HepG2 (cell line): Measurements from ENCODE around the gene MSH3. TPM values are rescaled to one million over a fixed set of nuclear protein-coding genes. Genes with fewer than 3 reads are reported as not detected.

Experiments
- ATAC-seq: fragments of 200-7000 bp; cut with Tn5 transposase; 3 replicates; pipeline ENCODE4 v1.9.1; 2020; ENCODE audit warnings: mild to moderate bottlenecking, moderate library complexity
- BruUV-seq: library from RNA; stranded (reverse); fragments of 400-500 nt; replicated peaks from 2 replicates; lab custom pipeline; 2021; lab: Mats Ljungman, UMichigan
- CTCF ChIA-PET: fragments of 300-600 bp; formaldehyde crosslinking; extraction: SDS; loops from one replicate; lab custom pipeline; 2021; ENCODE audit warnings: low total read pairs, inconsistent platforms, low intra/inter-chr PET ratio; lab: Yijun Ruan, JAX
- POLR2A ChIA-PET: fragments of 350-600 bp; sonication (Branson Sonifier 250); formaldehyde crosslinking; loops from one replicate; lab custom pipeline; 2020; ENCODE audit warnings: antibody characterized with exemption, inconsistent platforms; lab: Yijun Ruan, JAX
- DNase-seq: peaks from one replicate; pipeline ENCODE4 v3.0.0-alpha.2; 2015; ENCODE audit warnings: low spot score
- FAIRE-seq: peaks from 3 replicates; lab custom pipeline; 2011; peaks lifted over from hg19 to GRCh38; lab: Jason Lieb, UNC
- H2AFZ ChIP-seq: one replicate; pipeline ENCODE4 v1.6.1; 2011; ENCODE audit warnings: low read length, inconsistent platforms
- H3K27ac ChIP-seq: fragments of 300-600 bp; 3 replicates; pipeline ENCODE4 v1.8.0; 2011; ENCODE audit warnings: mixed run types, mild to moderate bottlenecking, mixed read lengths, low read length, inconsistent platforms; ENCODE audit not compliant: insufficient read depth; ENCODE audit errors: extremely low read length
- H3K27me3 ChIP-seq, 2 experiments: fragments of 200-600 bp in 1 of 2; 2 replicates in 1 of 2; 3 replicates in 1 of 2; pipeline versions ENCODE4 v1.6.0 to v1.8.0; 2011; ENCODE audit warnings: low read length in 2 of 2, mild to moderate bottlenecking in 2 of 2, moderate library complexity in 2 of 2, inconsistent platforms in 1 of 2; ENCODE audit not compliant: insufficient read depth in 2 of 2, control insufficient read depth in 1 of 2
- H3K36me3 ChIP-seq, 2 experiments: fragments of 200-600 bp in 1 of 2; replicated peaks in 1 of 2; 2 replicates in 1 of 2; 3 replicates in 1 of 2; pipeline versions ENCODE4 v1.5.1 to v1.8.0; 2011; ENCODE audit warnings: low read length in 2 of 2, inconsistent platforms in 1 of 2; ENCODE audit not compliant: insufficient read depth in 2 of 2, control insufficient read depth in 1 of 2
- H3K4me1 ChIP-seq: 2 replicates; pipeline ENCODE4 v1.5.1; 2012; ENCODE audit warnings: low read length, inconsistent platforms; ENCODE audit not compliant: insufficient read depth
- H3K4me2 ChIP-seq: 2 replicates; pipeline ENCODE4 v1.6.0; 2011; ENCODE audit warnings: low read depth, low read length, inconsistent platforms
- H3K4me3 ChIP-seq, 3 experiments: fragments of 200-600 bp in 1 of 3; sonication (generic), shearing (Covaris generic) in 1 of 3; replicated peaks in 1 of 3; 2 replicates each; pipeline ENCODE4 v1.5.1; 2011 to 2016; ENCODE audit warnings: low read length in 3 of 3, inconsistent platforms in 2 of 3, low read depth in 2 of 3, mild to moderate bottlenecking in 2 of 3, control low read depth in 1 of 3, mixed read lengths in 1 of 3; ENCODE audit not compliant: insufficient read depth in 1 of 3
- H3K79me2 ChIP-seq: one replicate; pipeline ENCODE4 v1.6.1; 2011; ENCODE audit warnings: low read length, inconsistent platforms; ENCODE audit not compliant: insufficient read depth
- H3K9ac ChIP-seq: 2 replicates; pipeline ENCODE4 v1.6.0; 2011; ENCODE audit warnings: mild to moderate bottlenecking, low read depth, low read length, inconsistent platforms; ENCODE audit not compliant: insufficient read depth
- H3K9me3 ChIP-seq: 2 replicates; pipeline ENCODE4 v1.5.1; 2012; ENCODE audit warnings: mild to moderate bottlenecking, low read length
- H4K20me1 ChIP-seq: 2 replicates; pipeline ENCODE4 v1.6.0; 2011; ENCODE audit warnings: inconsistent platforms, mild to moderate bottlenecking, low read length, moderate library complexity; ENCODE audit not compliant: insufficient read depth
- HNF4G ChIP-seq, 2 experiments: sonication (generic) in 1 of 2; formaldehyde crosslinking in 1 of 2; IDR thresholded peaks; 2 replicates each; pipeline versions ENCODE4 v1.4.0 to v1.6.1; 2011 to 2020; ENCODE audit warnings: borderline replicate concordance in 2 of 2, low read depth in 2 of 2, mild to moderate bottlenecking in 2 of 2, low read length in 1 of 2, missing genetic modification reagents in 1 of 2, moderate library complexity in 1 of 2
- MTA1 ChIP-seq: sonication (generic); formaldehyde crosslinking; IDR thresholded peaks from 2 replicates; pipeline ENCODE4 v1.4.0; 2020; ENCODE audit warnings: missing genetic modification reagents, mild to moderate bottlenecking, borderline replicate concordance
- PATZ1 ChIP-seq: sonication (generic); formaldehyde crosslinking; IDR thresholded peaks from 2 replicates; pipeline ENCODE4 v1.4.0; 2020; ENCODE audit warnings: missing genetic modification reagents
- POLR2G ChIP-seq: fragments of 200-400 bp; formaldehyde crosslinking; IDR thresholded peaks from 2 replicates; pipeline ENCODE4 v1.6.1; 2018; ENCODE audit warnings: mild to moderate bottlenecking, low read depth, low read length, moderate library complexity
- ZNF615 ChIP-seq: sonication (generic); formaldehyde crosslinking; IDR thresholded peaks from 2 replicates; pipeline ENCODE4 v1.5.0; 2020; ENCODE audit warnings: mild to moderate bottlenecking, missing genetic modification reagents, borderline replicate concordance
- ZNF687 ChIP-seq: sonication (generic); formaldehyde crosslinking; IDR thresholded peaks from 2 replicates; pipeline ENCODE4 v1.5.1; 2020; ENCODE audit warnings: mild to moderate bottlenecking, missing genetic modification reagents, moderate library complexity
- ZNF768 ChIP-seq: sonication (generic); formaldehyde crosslinking; IDR thresholded peaks from 2 replicates; pipeline ENCODE4 v1.4.0; 2020; ENCODE audit warnings: missing genetic modification reagents
- WGBS: methylation state at CpG from one replicate; pipeline ENCODE4 v1.1.6; 2017; ENCODE audit warnings: low lambda C conversion rate; 5-methylcytosine and 5-hydroxymethylcytosine counted together
- in situ Hi-C: cut with HindIII; loops from 2 replicates; pipeline ENCODE4 v1.10.0; 2017; ENCODE audit warnings: low pct_unique_long_range_greater_than_20kb; ENCODE audit not compliant: extremely low pct_ligation_motif_present
- intact Hi-C: fragments of 100-400 bp; cut with micrococcal nuclease; formaldehyde crosslinking; loops from one replicate; pipeline ENCODE4 v1.10.0; 2022; ENCODE audit not compliant: unreplicated experiment
- polyA plus RNA-seq, 8 experiments: library from polyadenylated mRNA; depleted of rRNA in 3 of 8; stranded (reverse) in 7 of 8; unstranded in 1 of 8; fragments of >200 nt; fragmentation: Illumina TruSeq in 4 of 8; extraction: Trizol in 4 of 8; gene quantifications; 2 replicates each; pipeline versions ENCODE4 v1.2.1 to v1.2.3, GENCODE V29; 2011 to 2016; ENCODE audit warnings: low read depth in 4 of 8, missing spikeins in 1 of 8, mixed read lengths in 1 of 8; ENCODE audit not compliant: insufficient read depth in 1 of 8
- total RNA-seq, 5 experiments: library from RNA; depleted of rRNA; stranded (reverse); fragments of >200 nt; fragmentation: Illumina TruSeq; extraction: Trizol; gene quantifications; 2 replicates each; pipeline ENCODE4 v1.2.3, GENCODE V29; 2016; ENCODE audit warnings: low read depth in 1 of 5

MSH3 gene
- total and polyA plus RNA-seq, 2 of the 13 experiments (the other 11 are each of a cell fraction or from before 2014, with no cell fraction given), result 4.0 to 16.4 TPM

- no peak for FAIRE-seq
- intact Hi-C loops, result no loop called here
- H2AFZ ChIP-seq, result no peak overlapping the region
- no peak for TF ChIP-seq ZNF615
- TF ChIP-seq, all 625 proteins: peak for 0
- in situ Hi-C loops, result no loop called here
- no peaks in the 10 kb centered on the region for H3K9me3 ChIP-seq
- peaks cover 17% of the 10 kb centered on the region for H3K4me1 ChIP-seq
- H3K4me2 ChIP-seq, result no peak overlapping the region
- H3K27me3 ChIP-seq, result no peaks in the 10 kb centered on the region
- no peak overlapping the region for H3K4me3 ChIP-seq
- no TSS peak for BruUV-seq
- DNase-seq (no peak), ATAC-seq (no peak; the same call in 2 of the 3 replicates)
- H4K20me1 ChIP-seq, result no peaks in the 10 kb centered on the region
- peak overlapping the region; percentile 23 for H3K27ac ChIP-seq
- H3K9ac ChIP-seq, result no peak overlapping the region
- H3K36me3 ChIP-seq, result peaks cover 8 to 37% of the 10 kb centered on the region in 2 experiments; a peak in 4 of 5 replicates
- POLR2A ChIA-PET, result interaction anchor here (0.8 to 3.6 kb wide), 6 partner anchors 10 to 260 kb away, joined by 3 to 28 read pairs (median 4); partner anchors contain the start of genes DHFR and MSH3
- 77% methylated on average over 3 of the region's 8 CpGs for WGBS
- CTCF ChIA-PET, result no interaction called here
- H3K79me2 ChIP-seq, result no peaks in the 10 kb centered on the region
Observed at GRCh38 chr5:80667384-80667783, 12.9 kb downstream of the MSH3 start.

- CTCF ChIA-PET, result no interaction called here
- peak; percentile 86 for TF ChIP-seq PATZ1 (CRISPR knock-in tag)
- TF ChIP-seq POLR2G, result no peak
- TF ChIP-seq ZNF768 (CRISPR knock-in tag), result peak; percentile 76; the same call in 1 of the 2 replicates
- TF ChIP-seq MTA1 (CRISPR knock-in tag), result peak; percentile 71; the same call in 1 of the 2 replicates
- peak; percentile 87 for TF ChIP-seq ZNF687
- TF ChIP-seq HNF4G (IDR thresholded peaks at IDR 0.05; ENCODE audit: borderline replicate concordance, low read depth, low read length), result peak; percentile 29; the same call in 1 of the 2 replicates
- no peak for TF ChIP-seq HNF4G (CRISPR knock-in tag; IDR thresholded peaks at IDR 0.05; ENCODE audit: borderline replicate concordance, low read depth)
Observed at GRCh38 chr5:80668016-80668969, 13.8 kb downstream of the MSH3 start.

More at GRCh38 chr5:80668016-80668969, 13.8 kb downstream of the MSH3 start:
- Histone ChIP-seq H3K4me1 (peaks cover 17% of the 10 kb centered on the region), H2AFZ (no peak overlapping the region), H3K4me3 (peak overlapping the region in 1 of 3 experiments; percentile 13; a peak in 1 of 6 replicates), H3K36me3 (peaks cover 17 to 40% of the 10 kb centered on the region in 2 experiments; a peak in 4 of 5 replicates), H3K79me2 (no peaks in the 10 kb centered on the region), H3K27ac (peak overlapping the region; percentile 23), H3K27me3 (no peaks in the 10 kb centered on the region), H3K4me2 (peak overlapping the region; percentile 29; the same call in 1 of the 2 replicates), H3K9ac (no peak overlapping the region), H4K20me1 (no peaks in the 10 kb centered on the region), H3K9me3 (no peaks in the 10 kb centered on the region)
- intact Hi-C loops, result no loop called here
- 73% methylated on average over 8 of the region's 16 CpGs for WGBS
- POLR2A ChIA-PET, result interaction anchor here (0.8 to 3.6 kb wide), 7 partner anchors 11 to 261 kb away, joined by 3 to 28 read pairs (median 5); partner anchors contain the start of genes DHFR and MSH3
- DNase-seq, result peak; percentile 56
- BruUV-seq, result no TSS peak
- peak; percentile 87 for ATAC-seq
- in situ Hi-C loops, result no loop called here
- FAIRE-seq, result no peak
